H1 (cell line): Measurements from ENCODE around the gene CTIF. TPM values are rescaled to one million over a fixed set of nuclear protein-coding genes. Genes with fewer than 3 reads are reported as not detected.

ENCODE experiments used
- CTCF ChIA-PET: fragments of 300-600 bp; sonication (Branson Sonifier 250); formaldehyde crosslinking; loops from one replicate; lab custom pipeline; 2021; ENCODE audit not compliant: partially characterized antibody; lab: Charles Lee
- POLR2A ChIA-PET: fragments of 300-600 bp; sonication (Branson Sonifier 250); formaldehyde crosslinking; loops from one replicate; lab custom pipeline; 2021; ENCODE audit warnings: inconsistent platforms; ENCODE audit not compliant: partially characterized antibody; lab: Charles Lee
- DNase-seq, 2 experiments: peaks; one replicate each; pipeline versions ENCODE4 v3.0.0 to v3.0.0-alpha.2; 2010 to 2022; ENCODE audit warnings: low spot score in 2 of 2, low read depth in 1 of 2, mixed read lengths in 1 of 2
- FAIRE-seq: peaks from 2 replicates; lab custom pipeline; 2011; peaks lifted over from hg19 to GRCh38; lab: Jason Lieb, UNC
- H2AFZ ChIP-seq: 2 replicates; pipeline ENCODE4 v1.8.1; 2012; ENCODE audit warnings: low read length, inconsistent platforms
- H2AK5ac ChIP-seq: 2 replicates; pipeline ENCODE4 v1.6.1; 2013; ENCODE audit warnings: low read depth, low read length
- H2BK120ac ChIP-seq: replicated peaks from 2 replicates; pipeline ENCODE3; 2013; ENCODE audit warnings: low read depth, low read length, inconsistent platforms
- H2BK12ac ChIP-seq: 2 replicates; pipeline ENCODE4 v1.6.1; 2013; ENCODE audit warnings: low read depth, low read length
- H2BK15ac ChIP-seq: 2 replicates; pipeline ENCODE4 v1.6.1; 2013; ENCODE audit warnings: low read length
- H2BK20ac ChIP-seq: 2 replicates; pipeline ENCODE4 v1.6.1; 2013; ENCODE audit warnings: low read length
- H2BK5ac ChIP-seq: 2 replicates; pipeline ENCODE4 v1.6.1; 2013; ENCODE audit warnings: low read depth, low read length
- H3K14ac ChIP-seq: 2 replicates; pipeline ENCODE4 v1.6.1; 2013; ENCODE audit warnings: inconsistent platforms; ENCODE audit not compliant: insufficient read length
- H3K18ac ChIP-seq: 2 replicates; pipeline ENCODE4 v1.6.1; 2013; ENCODE audit warnings: low read length; ENCODE audit errors: extremely low read depth
- H3K23ac ChIP-seq: 2 replicates; pipeline ENCODE4 v1.6.1; 2013; ENCODE audit warnings: inconsistent platforms; ENCODE audit not compliant: insufficient read length
- H3K23me2 ChIP-seq: 2 replicates; pipeline ENCODE4 v1.6.1; 2013; ENCODE audit warnings: low read depth, low read length
- H3K27ac ChIP-seq: 2 replicates; pipeline ENCODE4 v1.6.1; 2011; ENCODE audit warnings: low read depth, low read length, inconsistent platforms
- H3K27me3 ChIP-seq, 4 experiments: replicated peaks in 1 of 4; 1 replicate in 1 of 4; 2 replicates in 3 of 4; pipeline versions ENCODE4 v1.6.1 to v1.8.1; 2011 to 2013; ENCODE audit warnings: low read length in 3 of 4, mild to moderate bottlenecking in 3 of 4, inconsistent platforms in 2 of 4, mixed read lengths in 2 of 4, moderate library complexity in 1 of 4; ENCODE audit not compliant: control insufficient read depth in 3 of 4, insufficient read depth in 3 of 4; ENCODE audit errors: extremely low read depth in 1 of 4
- H3K36me3 ChIP-seq, 4 experiments: 2 replicates each; pipeline versions ENCODE4 v1.6.1 to v1.8.1; 2011 to 2013; ENCODE audit warnings: mild to moderate bottlenecking in 4 of 4, low read length in 3 of 4, moderate library complexity in 2 of 4, control low read depth in 1 of 4, inconsistent platforms in 1 of 4; ENCODE audit not compliant: insufficient read depth in 4 of 4, control insufficient read depth in 2 of 4
- H3K4ac ChIP-seq: replicated peaks from 2 replicates; pipeline ENCODE3; 2013; ENCODE audit warnings: low read length, low read depth, mixed read lengths, inconsistent platforms; ENCODE audit not compliant: insufficient read length
- H3K4me1 ChIP-seq, 4 experiments: replicated peaks in 1 of 4; 1 replicate in 1 of 4; 2 replicates in 3 of 4; pipeline versions ENCODE4 v1.6.1 to v1.8.1; 2011 to 2013; ENCODE audit warnings: low read length in 3 of 4, inconsistent platforms in 2 of 4, mixed read lengths in 1 of 4; ENCODE audit not compliant: insufficient read depth in 4 of 4, control insufficient read depth in 3 of 4
- H3K4me2 ChIP-seq, 2 experiments: 2 replicates each; pipeline versions ENCODE4 v1.6.1 to v1.8.1; 2011 to 2013; ENCODE audit warnings: low read depth in 2 of 2, low read length in 2 of 2, control low read depth in 1 of 2, inconsistent platforms in 1 of 2, mild to moderate bottlenecking in 1 of 2; ENCODE audit not compliant: insufficient read depth in 1 of 2
- H3K4me3 ChIP-seq, 4 experiments: fragments of 200-600, 300-600 bp in 1 of 4; sonication (generic), shearing (Covaris generic), sonication (Bioruptor Twin) in 1 of 4; 2 replicates each; pipeline versions ENCODE4 v1.5.1 to v1.8.1; 2011 to 2016; ENCODE audit warnings: low read length in 4 of 4, low read depth in 3 of 4, control low read depth in 2 of 4, inconsistent platforms in 2 of 4, mild to moderate bottlenecking in 2 of 4, mixed read lengths in 1 of 4, moderate library complexity in 1 of 4; ENCODE audit not compliant: insufficient read depth in 2 of 4; ENCODE audit errors: extremely low read depth in 1 of 4
- H3K56ac ChIP-seq: replicated peaks from 2 replicates; pipeline ENCODE3; 2013; ENCODE audit warnings: low read depth, mild to moderate bottlenecking, mixed read lengths, low read length, inconsistent platforms; ENCODE audit not compliant: insufficient read length
- H3K79me1 ChIP-seq: 2 replicates; pipeline ENCODE4 v1.6.1; 2013; ENCODE audit warnings: low read depth, low read length, control low read depth
- H3K79me2 ChIP-seq, 2 experiments: 2 replicates each; pipeline versions ENCODE4 v1.6.1 to v1.8.1; 2012 to 2013; ENCODE audit warnings: low read length in 2 of 2, mild to moderate bottlenecking in 2 of 2, inconsistent platforms in 1 of 2; ENCODE audit not compliant: insufficient read depth in 2 of 2, control insufficient read depth in 1 of 2
- H3K9ac ChIP-seq, 4 experiments: replicated peaks in 1 of 4; 1 replicate in 1 of 4; 2 replicates in 3 of 4; pipeline versions ENCODE4 v1.6.1 to v1.8.1; 2011 to 2013; ENCODE audit warnings: low read depth in 3 of 4, low read length in 3 of 4, control low read depth in 2 of 4, mild to moderate bottlenecking in 2 of 4, moderate library complexity in 2 of 4, inconsistent platforms in 1 of 4; ENCODE audit errors: extremely low read depth in 1 of 4
- H3K9me3 ChIP-seq, 2 experiments: 2 replicates each; pipeline versions ENCODE4 v1.6.1 to v1.8.1; 2012 to 2013; ENCODE audit warnings: mild to moderate bottlenecking in 2 of 2, moderate library complexity in 2 of 2, control low read depth in 1 of 2, inconsistent platforms in 1 of 2, low read depth in 1 of 2, low read length in 1 of 2, mixed read lengths in 1 of 2; ENCODE audit not compliant: insufficient read depth in 2 of 2
- H4K20me1 ChIP-seq, 2 experiments: replicated peaks in 1 of 2; 2 replicates each; pipeline versions ENCODE3 to v1.8.1; 2011 to 2013; ENCODE audit warnings: inconsistent platforms in 2 of 2, low read length in 2 of 2, mild to moderate bottlenecking in 1 of 2; ENCODE audit not compliant: insufficient read depth in 2 of 2, control insufficient read depth in 1 of 2
- H4K5ac ChIP-seq: 2 replicates; pipeline ENCODE4 v1.6.1; 2013; ENCODE audit warnings: low read length, low read depth, mixed read lengths, inconsistent platforms; ENCODE audit not compliant: insufficient read length
- H4K8ac ChIP-seq: 2 replicates; pipeline ENCODE4 v1.8.0; 2013; ENCODE audit warnings: mild to moderate bottlenecking, moderate library complexity, low read length, inconsistent platforms; ENCODE audit not compliant: insufficient read depth; ENCODE audit errors: extremely low read depth
- H4K91ac ChIP-seq: replicated peaks from 2 replicates; pipeline ENCODE3; 2013; ENCODE audit warnings: low read length, mixed read lengths, inconsistent platforms; ENCODE audit not compliant: insufficient read length
- WGBS, 2 experiments: shearing (Covaris generic) in 1 of 2; methylation state at CpG; one replicate each; pipeline versions ENCODE4 v1.1.6 to v1.1.7; 2013 to 2015; ENCODE audit warnings: low lambda C conversion rate in 2 of 2, mixed read lengths in 2 of 2, inconsistent platforms in 1 of 2, low coverage in 1 of 2, missing lambda C conversion rate in 1 of 2; ENCODE audit not compliant: insufficient replicate concordance in 2 of 2, insufficient coverage in 1 of 2, insufficient read length in 1 of 2; ENCODE audit errors: extremely low coverage in 1 of 2, missing lambda C conversion rate in 1 of 2; 5-methylcytosine and 5-hydroxymethylcytosine counted together
- polyA plus RNA-seq, 7 experiments: library from polyadenylated mRNA; depleted of rRNA in 3 of 7; stranded (reverse) in 5 of 7; unstranded in 2 of 7; fragments of >200 nt in 5 of 7; fragments of 200-250 nt in 2 of 7; gene quantifications; 1 replicate in 5 of 7; 2 replicates in 1 of 7; 4 replicates in 1 of 7; pipeline versions ENCODE4 v1.2.1 to v1.2.3, GENCODE V29; 2011 to 2013; ENCODE audit warnings: missing spikeins in 2 of 7, mixed read lengths in 2 of 7
- total RNA-seq: library from RNA; stranded (reverse); fragmentation: NEBNext Ultra II Directional; extraction: Animal tissue kit (Norgen Biotek cat#: 25700); gene quantifications from 2 replicates; pipeline ENCODE4 v1.2.1, GENCODE V29; 2021

The CTIF gene
- total and polyA plus RNA-seq, 2 of the 8 experiments (the other 6 are each of a cell fraction or from before 2014, with no cell fraction given) = 9.0 to 17.8 TPM

DNA sequence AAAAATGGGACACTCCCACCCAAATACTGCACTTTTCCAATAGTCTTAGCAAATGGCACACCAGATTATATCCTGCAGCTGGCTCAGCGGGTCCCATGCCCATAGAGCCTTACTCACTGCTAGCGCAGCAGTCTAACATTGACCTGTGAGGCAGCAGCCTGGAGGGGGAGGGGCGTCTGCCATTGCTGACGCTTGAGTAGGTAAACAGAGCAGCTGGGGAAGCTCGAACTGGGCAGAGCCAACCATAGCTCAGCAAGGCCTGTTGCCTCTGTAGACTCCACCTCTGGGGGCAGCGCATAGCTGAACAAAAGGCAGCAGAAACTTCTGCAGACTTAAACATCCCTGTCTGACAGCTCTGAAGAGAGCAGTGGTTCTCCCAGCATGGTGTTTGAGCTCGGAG, 110.4 kb downstream of the CTIF start:
- Histone ChIP-seq H3K23me2 (no peaks in the 10 kb centered on the region), H3K27ac (no peak overlapping the region), H3K4me2 (peak overlapping the region in 1 of 2 experiments; percentile 8; a peak in 1 of 4 replicates), H2BK15ac (no peak overlapping the region), H3K36me3 (no peaks in the 10 kb centered on the region), H2BK5ac (no peak overlapping the region), H2BK20ac (no peak overlapping the region), H4K5ac (no peak overlapping the region), H3K9me3 (no peaks in the 10 kb centered on the region), H3K18ac (no peak overlapping the region), H3K56ac (no peak overlapping the region), H2AK5ac (no peak overlapping the region), H3K4ac (no peak overlapping the region), H4K91ac (no peak overlapping the region), H4K20me1 (no peaks in the 10 kb centered on the region), H2BK12ac (no peak overlapping the region), H3K79me1 (no peaks in the 10 kb centered on the region), H3K27me3 (no peaks in the 10 kb centered on the region), H2BK120ac (no peak overlapping the region), H2AFZ (no peak overlapping the region), H3K4me3 (no peak overlapping the region), H4K8ac (no peak overlapping the region), H3K9ac (no peak overlapping the region), H3K23ac (no peak overlapping the region), H3K14ac (no peak overlapping the region), H3K4me1 (peaks cover 0 to 8% (median 2%) of the 10 kb centered on the region in 4 experiments; a peak in 2 of 7 replicates), H3K79me2 (no peaks in the 10 kb centered on the region)
- FAIRE-seq = no peak
- no peak for DNase-seq
- ChIA-PET POLR2A (interaction anchor here (1.2 kb wide), 1 partner anchor 44 kb away, joined by 3 read pairs; no protein-coding TSS in a partner anchor), CTCF (interaction anchor here (1.0 to 3.0 kb wide), 11 partner anchors 9 to 186 kb away, joined by 3 to 20 read pairs (median 4); no protein-coding TSS in a partner anchor)
- WGBS, 2 experiments = 69% methylated on average over 7 of the region's 7 CpGs; no CpG with 5 or more reads in 1 of the 2 experiments
